ENCODE results near the gene HSD17B2.

DNA sequence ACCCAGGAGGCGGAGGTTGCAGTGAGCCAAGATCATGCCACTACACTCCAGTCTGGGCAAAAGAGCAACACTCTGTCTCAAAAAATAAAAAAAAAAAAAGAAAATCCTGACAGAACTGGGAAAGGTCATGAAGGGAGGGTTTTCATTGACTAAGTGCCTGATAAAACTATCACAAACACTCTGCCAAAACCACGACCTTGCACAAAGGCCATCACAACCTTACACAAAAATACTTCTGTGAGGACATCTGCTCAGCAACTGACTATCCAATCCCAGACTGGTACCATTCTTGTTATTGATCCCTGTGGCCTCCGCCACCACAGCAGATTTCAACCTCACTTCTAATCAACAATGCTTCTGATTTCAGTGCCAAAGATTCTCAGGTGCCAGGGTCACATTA is 94.8 kb downstream of the HSD17B2 start:
- TF ChIP-seq, protein P1, sequence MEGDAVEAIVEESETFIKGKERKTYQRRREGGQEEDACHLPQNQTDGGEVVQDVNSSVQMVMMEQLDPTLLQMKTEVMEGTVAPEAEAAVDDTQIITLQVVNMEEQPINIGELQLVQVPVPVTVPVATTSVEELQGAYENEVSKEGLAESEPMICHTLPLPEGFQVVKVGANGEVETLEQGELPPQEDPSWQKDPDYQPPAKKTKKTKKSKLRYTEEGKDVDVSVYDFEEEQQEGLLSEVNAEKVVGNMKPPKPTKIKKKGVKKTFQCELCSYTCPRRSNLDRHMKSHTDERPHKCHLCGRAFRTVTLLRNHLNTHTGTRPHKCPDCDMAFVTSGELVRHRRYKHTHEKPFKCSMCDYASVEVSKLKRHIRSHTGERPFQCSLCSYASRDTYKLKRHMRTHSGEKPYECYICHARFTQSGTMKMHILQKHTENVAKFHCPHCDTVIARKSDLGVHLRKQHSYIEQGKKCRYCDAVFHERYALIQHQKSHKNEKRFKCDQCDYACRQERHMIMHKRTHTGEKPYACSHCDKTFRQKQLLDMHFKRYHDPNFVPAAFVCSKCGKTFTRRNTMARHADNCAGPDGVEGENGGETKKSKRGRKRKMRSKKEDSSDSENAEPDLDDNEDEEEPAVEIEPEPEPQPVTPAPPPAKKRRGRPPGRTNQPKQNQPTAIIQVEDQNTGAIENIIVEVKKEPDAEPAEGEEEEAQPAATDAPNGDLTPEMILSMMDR (conservative IDR thresholded peaks at IDR 0.05; ENCODE audit: low read depth, low read length), result no peak
- TF ChIP-seq POLR2A (IDR thresholded peaks at IDR 0.05; ENCODE audit: low read depth, low read length) (no peak), NFE2L2 (IDR thresholded peaks at IDR 0.05; ENCODE audit: low read depth, low read length) (no peak), RAD21 (IDR thresholded peaks at IDR 0.05; ENCODE audit: low read length) (no peak), SMC3 (IDR thresholded peaks at IDR 0.05; ENCODE audit: low read depth, low read length) (no peak), BHLHE40 (IDR thresholded peaks at IDR 0.05; ENCODE audit: low read depth, low read length) (no peak), RFX5 (IDR thresholded peaks at IDR 0.05; ENCODE audit: low read depth, low read length) (no peak), CEBPB (IDR thresholded peaks at IDR 0.05; ENCODE audit: low read depth, low read length) (no peak)

All from IMR-90 (cell line).